Heart left ventricle (tissue), 16 donors: ENCODE results near the gene PLPP1. TPM values are rescaled to one million over a fixed set of nuclear protein-coding genes. Genes with fewer than 3 reads are reported as not detected.

Source experiments
- ATAC-seq, 4 donors: fragments of 200-7000 bp; cut with Tn5 transposase; one replicate each; pipeline ENCODE4 v1.9.1; 2020 to 2022; ENCODE audit warnings: moderate library complexity in 4 of 4, mild to moderate bottlenecking in 3 of 4, moderate number of reproducible peaks in 1 of 4
- DNase-seq, 5 donors: peaks; one replicate each; pipeline ENCODE4 v3.0.0-alpha.2; 2020
- H3K27ac ChIP-seq, 12 donors: fragments of 200-600 bp; sonication (generic) in 4 of 12; one replicate each; pipeline versions ENCODE4 v1.5.0 to v1.8.0; 2016 to 2022; ENCODE audit warnings: mild to moderate bottlenecking in 2 of 12
- H3K27me3 ChIP-seq, 9 donors: fragments of 200-600 bp; sonication (generic) in 2 of 9; one replicate each; pipeline versions ENCODE4 v1.5.1 to v1.8.0; 2016 to 2022; ENCODE audit warnings: mild to moderate bottlenecking in 3 of 9
- H3K36me3 ChIP-seq, 9 donors: fragments of 200-600 bp; sonication (generic) in 2 of 9; one replicate each; pipeline versions ENCODE4 v1.5.0 to v1.8.0; 2018 to 2022; ENCODE audit warnings: mild to moderate bottlenecking in 2 of 9
- H3K4me1 ChIP-seq, 12 donors: fragments of 200-600 bp; sonication (generic) in 4 of 12; one replicate each; pipeline versions ENCODE4 v1.5.0 to v1.8.0; 2016 to 2022; ENCODE audit warnings: mild to moderate bottlenecking in 3 of 12
- H3K4me3 ChIP-seq, 12 donors: fragments of 200-600 bp; sonication (generic) in 4 of 12; one replicate each; pipeline versions ENCODE4 v1.5.0 to v1.8.0; 2017 to 2022; ENCODE audit warnings: mild to moderate bottlenecking in 9 of 12, moderate library complexity in 4 of 12
- H3K9me3 ChIP-seq, 12 donors: fragments of 200-600 bp; sonication (generic) in 4 of 12; one replicate each; pipeline versions ENCODE4 v1.5.0 to v1.8.0; 2016 to 2022; ENCODE audit warnings: mild to moderate bottlenecking in 1 of 12
- CTCF ChIP-seq, 12 donors: fragments of 200-600 bp; sonication (generic) in 4 of 12; IDR thresholded peaks; one replicate each; pipeline versions ENCODE4 v1.5.0 to v1.8.0; 2018 to 2022; ENCODE audit warnings: antibody characterized with exemption in 12 of 12, mild to moderate bottlenecking in 5 of 12
- POLR2A ChIP-seq, 2 donors: fragments of 450-650 bp; IDR thresholded peaks; one replicate each; pipeline ENCODE4 v1.6.1; 2017; ENCODE audit warnings: antibody characterized with exemption in 2 of 2, mild to moderate bottlenecking in 2 of 2, moderate library complexity in 2 of 2
- WGBS, 4 donors: extraction: QIAGEN DNeasy Blood & Tissue Kit in 2 of 4; methylation state at CpG; one replicate each; pipeline versions ENCODE4 v1.1.5 to v1.1.7; 2013 to 2018; 5-methylcytosine and 5-hydroxymethylcytosine counted together
- intact Hi-C, 10 donors: fragments of 100-400 bp; cut with DNase I; formaldehyde crosslinking; loops; one replicate each; pipeline versions ENCODE4 v1.11.1 to v1.14.2; 2022
- microRNA-seq, 4 donors: library from miRNA; unstranded; fragments of <30 nt; microRNA quantifications; one replicate each; pipeline versions ENCODE4 to v1.2.0, GENCODE V29; 2017 to 2020
- polyA plus RNA-seq, 2 donors: library from polyadenylated mRNA; stranded (reverse); fragments of 200-250 nt; gene quantifications; one replicate each; pipeline ENCODE4 v1.2.3, GENCODE V29; 2013
- total RNA-seq, 9 donors: library from RNA; depleted of rRNA in 2 of 9; stranded (reverse); fragments of >200 nt in 2 of 9; fragmentation: NEBNext Ultra II Directional in 3 of 9; extraction: Animal tissue kit (Norgen Biotek cat#: 25700) in 3 of 9; gene quantifications; one replicate each; pipeline versions ENCODE4 v1.1.0 to v1.2.4, GENCODE V29; 2016 to 2023
- donor health status: ischemic (EF 13 %, LVEDD 7.1; RV severe dilation, severe dysfunction).
- donor health status: healthy with polysubstance abuse.
- donor health status: DM: no; HTN: yes; CAD: no.
- donor health status: DM: no; HTN: no; CAD: no.
- donor health status: ischemic (EF 25% LVEDD 6.9; RV normal size, moderate dysfunction).
- donor health status: ischemic (EF 25% LVEDD 5.7; RV mildly dilated, moderate dysfunction).
- donor health status: healthy.
- donor health status: DM: yes; HTN: yes; CAD: no.
- donor health status: ischemic (EF 35%, LVEDD 5.7; RV mildly dilated, moderate dysfunction).
- donor health status: nonischemic (EF 11% LVEDD 7.7; RV severe dilation, severe dysfunction).
- donor health status: DM: yes; HTN: yes; CAD: no.
- donor health status: PGD.
- donor health status: ischemic (EF 29% LVEDD 5.4; RV normal size, mild dysfunction).
- donor health status: nonischemic (EF 23%, LVEDD 6.1; RV moderate dilation, normal function).

The PLPP1 gene
- total and polyA plus RNA-seq, 11 donors, result 64.9 to 223 (median 81.5) TPM

GRCh38 chr5:55377810-55378209 lies 157.0 kb downstream of the PLPP1 start:
- Histone ChIP-seq H3K4me3 (no peak overlapping the region), H3K4me1 (no peaks in the 10 kb centered on the region), H3K9me3 (peaks cover 0 to 15% (median 2%) of the 10 kb centered on the region in 12 donors), H3K36me3 (peaks cover 0 to 72% (median 48%) of the 10 kb centered on the region in 9 donors), H3K27me3 (no peaks in the 10 kb centered on the region), H3K27ac (no peak overlapping the region)
- DNase-seq, result no peak
- 87 to 91% (median 90%) methylated on average over 1 of the region's 1 CpG for WGBS, 4 donors
- TF ChIP-seq CTCF (IDR thresholded peaks at IDR 0.05), result no peak
- TF ChIP-seq POLR2A (IDR thresholded peaks at IDR 0.05), result no peak
- ATAC-seq, result no peak
- intact Hi-C loops, result no loop called here

Small RNAs within 50 kb of the gene (microRNA-seq; reads per million reads assigned to microRNA genes)
- gene MIR5687, result 0.41 to 3.1 (median 1.5) reads per million in 4 donors

Other genes with a start within 250 kb of the PLPP1 start
- gene DHX29, start 227.3 kb downstream of the PLPP1 start, total RNA-seq, result 10 to 100 TPM; 18.4 to 26.8 (median 22.3) TPM
- 10 to 100 TPM in 1 of 2 donors, 1 to 10 TPM in 1; 5.1 to 20.8 TPM for gene DHX29, start 227.3 kb downstream of the PLPP1 start, polyA plus RNA-seq
- 10 to 100 TPM; 49.6 to 68.8 (median 58.0) TPM for gene MTREX, start 227.0 kb downstream of the PLPP1 start, total RNA-seq
- gene MTREX, start 227.0 kb downstream of the PLPP1 start, polyA plus RNA-seq, result 10 to 100 TPM; 18.4 to 34.3 TPM
- 10 to 100 TPM in 3 of 9 donors, 1 to 10 TPM in 6; 3.9 to 13.5 (median 7.3) TPM for gene SLC38A9, start 177.4 kb upstream of the PLPP1 start, total RNA-seq
- 1 to 10 TPM; 6.3 TPM for gene SLC38A9, start 177.4 kb upstream of the PLPP1 start, polyA plus RNA-seq
- not detected for gene DDX4, start 203.1 kb upstream of the PLPP1 start, total RNA-seq
- gene DDX4, start 203.1 kb upstream of the PLPP1 start, polyA plus RNA-seq, result not detected